Testis (tissue), 2 donors: ENCODE data around the gene KCNN2.

Experiments used
- CTCF ChIP-seq, 3 experiments: fragments of 450-650 bp in 2 of 3; fragments of 200-600 bp in 1 of 3; sonication (generic) in 1 of 3; IDR thresholded peaks; one replicate each; pipeline ENCODE4 v1.5.1; 2016 to 2019; ENCODE audit warnings: antibody characterized with exemption in 3 of 3, mild to moderate bottlenecking in 2 of 3, moderate library complexity in 1 of 3
- POLR2A ChIP-seq: fragments of 450-650 bp; IDR thresholded peaks from one replicate; pipeline ENCODE4 v1.6.1; 2017; ENCODE audit warnings: antibody characterized with exemption, mild to moderate bottlenecking, moderate library complexity

DNA sequence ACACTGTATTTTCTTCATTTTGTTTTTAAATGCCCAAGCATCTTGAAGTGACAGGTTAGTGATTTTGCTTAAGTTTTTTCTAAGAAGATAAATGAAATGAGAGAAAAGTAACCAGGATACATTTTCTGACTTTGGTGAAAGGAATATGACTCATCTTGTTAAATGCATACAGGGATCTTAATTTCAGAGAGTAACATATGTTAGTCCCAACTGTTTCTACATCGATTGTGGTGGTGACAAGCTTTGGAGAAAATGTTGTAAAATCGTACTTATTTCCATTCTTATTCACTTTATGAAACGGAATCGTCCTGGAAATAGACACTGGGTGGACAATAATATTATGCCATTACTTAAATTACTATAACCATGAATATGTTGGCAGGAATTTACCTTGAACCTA, 107.5 kb downstream of the KCNN2 start:
- no peak for TF ChIP-seq CTCF (IDR thresholded peaks at IDR 0.05)
- no peak for TF ChIP-seq POLR2A
